Endothelial cell of umbilical vein (primary cell): ENCODE results near the gene GCLC. TPM values are rescaled to one million over a fixed set of nuclear protein-coding genes. Genes with fewer than 3 reads are reported as not detected.

Experiments
- BruUV-seq: library from RNA; stranded (reverse); fragments of 400-500 nt; replicated peaks from 2 replicates; lab custom pipeline; 2021; lab: Mats Ljungman, UMichigan
- CTCF ChIA-PET: fragments of 300-600, 350-600 bp; sonication (Branson Sonifier 250); formaldehyde crosslinking; loops from one replicate; lab custom pipeline; 2021; ENCODE audit warnings: antibody characterized with exemption, inconsistent platforms; lab: Charles Lee
- POLR2A ChIA-PET: fragments of 300-600, 350-600 bp; sonication (Branson Sonifier 250); formaldehyde crosslinking; loops from one replicate; lab custom pipeline; 2021; ENCODE audit warnings: antibody characterized with exemption, inconsistent platforms; lab: Charles Lee
- DNase-seq: peaks from one replicate; pipeline ENCODE4 v3.0.0-alpha.2; 2011; ENCODE audit warnings: low read depth, low spot score
- FAIRE-seq: peaks from 2 replicates; lab custom pipeline; 2011; peaks lifted over from hg19 to GRCh38; lab: Jason Lieb, UNC
- H2AFZ ChIP-seq: 2 replicates; pipeline ENCODE4 v1.6.0; 2012; ENCODE audit warnings: low read depth, low read length, control low read depth, inconsistent platforms
- H3K27ac ChIP-seq: 2 replicates; pipeline ENCODE4 v1.5.1; 2011; ENCODE audit warnings: low read depth, mild to moderate bottlenecking, control low read depth, low read length, moderate library complexity; ENCODE audit not compliant: insufficient read depth
- H3K27me3 ChIP-seq, 2 experiments: 2 replicates each; pipeline versions ENCODE4 v1.6.0 to v1.6.1; 2011; ENCODE audit warnings: low read length in 2 of 2, mixed read lengths in 1 of 2; ENCODE audit not compliant: control insufficient read depth in 2 of 2, insufficient read depth in 2 of 2
- H3K36me3 ChIP-seq, 2 experiments: 2 replicates in 1 of 2; 3 replicates in 1 of 2; pipeline ENCODE4 v1.5.1; 2011; ENCODE audit warnings: low read length in 2 of 2, mild to moderate bottlenecking in 1 of 2, moderate library complexity in 1 of 2; ENCODE audit not compliant: control insufficient read depth in 2 of 2, insufficient read depth in 2 of 2; ENCODE audit errors: extremely low read depth in 1 of 2
- H3K4me1 ChIP-seq: 3 replicates; pipeline ENCODE4 v1.5.1; 2011; ENCODE audit warnings: mild to moderate bottlenecking, low read length; ENCODE audit not compliant: control insufficient read depth, insufficient read depth; ENCODE audit errors: extremely low read depth
- H3K4me2 ChIP-seq: 2 replicates; pipeline ENCODE4 v1.6.1; 2011; ENCODE audit warnings: low read length, control low read depth, mixed read lengths; ENCODE audit not compliant: insufficient read depth
- H3K4me3 ChIP-seq, 3 experiments: fragments of 200-600 bp in 1 of 3; sonication (generic), shearing (Covaris generic) in 1 of 3; replicated peaks in 1 of 3; 2 replicates each; pipeline ENCODE4 v1.5.1; 2011 to 2016; ENCODE audit warnings: control low read depth in 3 of 3, low read length in 3 of 3, mild to moderate bottlenecking in 2 of 3, inconsistent platforms in 1 of 3, low read depth in 1 of 3, moderate library complexity in 1 of 3; ENCODE audit not compliant: insufficient read depth in 1 of 3
- H3K79me2 ChIP-seq: 2 replicates; pipeline ENCODE4 v1.6.0; 2012; ENCODE audit warnings: low read length, inconsistent platforms; ENCODE audit not compliant: control insufficient read depth, insufficient read depth
- H3K9ac ChIP-seq: replicated peaks from 2 replicates; pipeline ENCODE3; 2011; ENCODE audit warnings: low read length, control low read depth; ENCODE audit not compliant: insufficient read depth; ENCODE audit errors: extremely low read depth
- H3K9me1 ChIP-seq: replicated peaks from 3 replicates; pipeline ENCODE4 v1.6.0; 2011; ENCODE audit warnings: mild to moderate bottlenecking, low read length; ENCODE audit not compliant: control insufficient read depth, insufficient read depth; ENCODE audit errors: extremely low read depth
- H3K9me3 ChIP-seq: replicated peaks from 2 replicates; pipeline ENCODE4 v1.5.1; 2012; ENCODE audit warnings: low read length, inconsistent platforms; ENCODE audit not compliant: control insufficient read depth, insufficient read depth
- H4K20me1 ChIP-seq: replicated peaks from 2 replicates; pipeline ENCODE3; 2011; ENCODE audit warnings: mild to moderate bottlenecking, low read length; ENCODE audit not compliant: control insufficient read depth, insufficient read depth; ENCODE audit errors: extremely low read depth
- EZH2 ChIP-seq: IDR thresholded peaks from 2 replicates; pipeline ENCODE4 v1.6.1; 2012; ENCODE audit warnings: borderline replicate concordance, low read depth, mild to moderate bottlenecking, moderate library complexity, low read length, inconsistent platforms; ENCODE audit not compliant: severe bottlenecking
- FOS ChIP-seq: IDR thresholded peaks from 2 replicates; pipeline ENCODE4 v1.6.1; 2011; ENCODE audit warnings: mild to moderate bottlenecking, low read length, moderate library complexity, borderline replicate concordance; ENCODE audit not compliant: insufficient read depth
- GATA2 ChIP-seq: IDR thresholded peaks from 2 replicates; pipeline ENCODE4 v1.7.0; 2011; ENCODE audit warnings: low read depth, mild to moderate bottlenecking, moderate library complexity, mixed read lengths, low read length; ENCODE audit not compliant: insufficient read length, insufficient read depth
- JUN ChIP-seq: IDR thresholded peaks from 2 replicates; pipeline ENCODE4 v1.6.1; 2011; ENCODE audit warnings: borderline replicate concordance, low read depth; ENCODE audit not compliant: insufficient read length, insufficient read depth
- MYC ChIP-seq: IDR thresholded peaks from one replicate; pipeline ENCODE4 v1.6.1; 2011; ENCODE audit warnings: mild to moderate bottlenecking, low read depth, low read length
- POLR2A ChIP-seq: IDR thresholded peaks from 2 replicates; pipeline ENCODE4 v1.6.1; 2012; ENCODE audit warnings: low read depth, mild to moderate bottlenecking, control low read depth, low read length
- POLR2AphosphoS5 ChIP-seq: IDR thresholded peaks from 2 replicates; pipeline ENCODE4 v1.6.1; 2012; ENCODE audit warnings: low read depth, mild to moderate bottlenecking, control low read depth, low read length, moderate library complexity; ENCODE audit not compliant: insufficient read depth
- dilution Hi-C: fragments of 300-500 bp; cut with MboI; formaldehyde crosslinking; loops from one replicate; pipeline ENCODE4 v1.15.0; 2019; ENCODE audit warnings: low sequenced_read_pairs; ENCODE audit not compliant: extremely low pct_ligation_motif_present
- intact Hi-C: fragments of 100-400 bp; cut with micrococcal nuclease; formaldehyde crosslinking; loops from one replicate; pipeline ENCODE4 v1.10.0; 2022
- polyA plus RNA-seq, 4 experiments: library from polyadenylated mRNA; depleted of rRNA in 3 of 4; stranded (reverse) in 3 of 4; unstranded in 1 of 4; fragments of >200 nt; gene quantifications; 2 replicates each; pipeline versions ENCODE4 v1.2.1 to v1.2.3, GENCODE V29; 2011 to 2012; ENCODE audit warnings: missing spikeins in 1 of 4
- total RNA-seq: library from RNA; stranded (reverse); gene quantifications from 2 replicates; pipeline ENCODE4 v1.2.3, GENCODE V29; 2021
- TF ChIP-seq, protein P1 (sequence below): IDR thresholded peaks from 2 replicates; pipeline ENCODE4 v1.6.1; 2011; ENCODE audit not compliant: insufficient read depth, insufficient read length
- TF ChIP-seq, protein P2 (sequence below), 2 donors: IDR thresholded peaks; 1 replicate in 1 of 2; 2 replicates in 1 of 2; pipeline ENCODE4 v1.5.1; 2011; ENCODE audit warnings: low read length in 2 of 2, mild to moderate bottlenecking in 2 of 2, moderate library complexity in 2 of 2, control low read depth in 1 of 2, inconsistent platforms in 1 of 2, low read depth in 1 of 2; ENCODE audit not compliant: insufficient read depth in 1 of 2; ENCODE audit errors: extremely low read depth in 1 of 2

The GCLC gene
- total and polyA plus RNA-seq, 2 donors (not counting 3 experiments of a cell fraction or from before 2014, with no cell fraction given), result 7.3 to 22.8 TPM

DNA sequence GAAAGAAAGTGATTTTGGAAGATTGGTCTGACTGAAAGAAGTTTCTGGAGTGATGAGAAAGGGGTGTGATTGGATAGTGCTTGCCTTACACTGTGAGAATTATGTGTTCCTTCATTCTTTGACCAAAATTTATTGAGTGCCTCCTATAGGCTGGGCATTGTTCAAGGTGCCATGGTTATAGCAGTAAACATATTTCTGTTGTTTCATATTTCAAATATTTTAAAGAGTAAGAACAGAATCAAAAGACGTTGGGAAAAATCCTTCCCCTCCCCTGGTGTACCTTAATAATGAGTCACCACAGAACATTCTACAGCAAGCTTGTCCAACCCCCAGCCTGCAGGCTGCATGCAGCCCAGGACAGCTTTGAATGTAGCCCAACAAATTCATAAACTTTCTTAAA lies 78.6 kb downstream of the GCLC start:
- dilution Hi-C loops, result no loop called here
- H4K20me1 ChIP-seq, result no peaks in the 10 kb centered on the region
- no peak overlapping the region for H3K4me2 ChIP-seq
- no TSS peak for BruUV-seq
- H3K4me3 ChIP-seq, result no peak overlapping the region
- H3K36me3 ChIP-seq, result no peaks in the 10 kb centered on the region
- H3K79me2 ChIP-seq, result no peaks in the 10 kb centered on the region
- TF ChIP-seq, protein P1, sequence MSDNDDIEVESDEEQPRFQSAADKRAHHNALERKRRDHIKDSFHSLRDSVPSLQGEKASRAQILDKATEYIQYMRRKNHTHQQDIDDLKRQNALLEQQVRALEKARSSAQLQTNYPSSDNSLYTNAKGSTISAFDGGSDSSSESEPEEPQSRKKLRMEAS, result no peak
- TF ChIP-seq GATA2 (no peak), FOS (no peak), POLR2A (no peak), POLR2AphosphoS5 (no peak), EZH2 (no peak), MYC (no peak), JUN (no peak)
- TF ChIP-seq, protein P2, sequence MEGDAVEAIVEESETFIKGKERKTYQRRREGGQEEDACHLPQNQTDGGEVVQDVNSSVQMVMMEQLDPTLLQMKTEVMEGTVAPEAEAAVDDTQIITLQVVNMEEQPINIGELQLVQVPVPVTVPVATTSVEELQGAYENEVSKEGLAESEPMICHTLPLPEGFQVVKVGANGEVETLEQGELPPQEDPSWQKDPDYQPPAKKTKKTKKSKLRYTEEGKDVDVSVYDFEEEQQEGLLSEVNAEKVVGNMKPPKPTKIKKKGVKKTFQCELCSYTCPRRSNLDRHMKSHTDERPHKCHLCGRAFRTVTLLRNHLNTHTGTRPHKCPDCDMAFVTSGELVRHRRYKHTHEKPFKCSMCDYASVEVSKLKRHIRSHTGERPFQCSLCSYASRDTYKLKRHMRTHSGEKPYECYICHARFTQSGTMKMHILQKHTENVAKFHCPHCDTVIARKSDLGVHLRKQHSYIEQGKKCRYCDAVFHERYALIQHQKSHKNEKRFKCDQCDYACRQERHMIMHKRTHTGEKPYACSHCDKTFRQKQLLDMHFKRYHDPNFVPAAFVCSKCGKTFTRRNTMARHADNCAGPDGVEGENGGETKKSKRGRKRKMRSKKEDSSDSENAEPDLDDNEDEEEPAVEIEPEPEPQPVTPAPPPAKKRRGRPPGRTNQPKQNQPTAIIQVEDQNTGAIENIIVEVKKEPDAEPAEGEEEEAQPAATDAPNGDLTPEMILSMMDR (IDR thresholded peaks at IDR 0.05; ENCODE audit: extremely low read depth in 1 of 2, insufficient read depth in 1 of 2, low read depth in 1 of 2, low read length in 2 of 2), result no peak
- H3K27ac ChIP-seq, result no peak overlapping the region
- no peak for DNase-seq
- no peaks in the 10 kb centered on the region for H3K9me1 ChIP-seq
- H3K9ac ChIP-seq, result no peak overlapping the region
- H3K9me3 ChIP-seq, result no peaks in the 10 kb centered on the region
- intact Hi-C loops, result no loop called here
- FAIRE-seq, result no peak
- H3K27me3 ChIP-seq, result peaks cover under 1 to 1% of the 10 kb centered on the region in 2 experiments
- no peak overlapping the region for H2AFZ ChIP-seq
- CTCF ChIA-PET, result interaction anchor here (1.2 kb wide), 1 partner anchor 13 kb away, joined by 5 read pairs; no protein-coding TSS in a partner anchor
- H3K4me1 ChIP-seq, result no peaks in the 10 kb centered on the region
- POLR2A ChIA-PET, result no interaction called here
